ENCODE results near the gene WNT5B.

Gene WNT5B

GRCh38 chr12:1583421-1584078 lies 45.5 kb upstream of the WNT5B start:
- Histone ChIP-seq H3K4me3 (ENCODE audit: low read depth, low read length) (no peak overlapping the region), H3K27ac (no peak overlapping the region), H3K9me3 (ENCODE audit: severe bottlenecking) (no peaks in the 10 kb centered on the region), H3K27me3 (ENCODE audit: insufficient read depth, low read depth, severe bottlenecking) (peaks cover 11% of the 10 kb centered on the region), H3K36me3 (no peaks in the 10 kb centered on the region)
- TF ChIP-seq, protein P1, sequence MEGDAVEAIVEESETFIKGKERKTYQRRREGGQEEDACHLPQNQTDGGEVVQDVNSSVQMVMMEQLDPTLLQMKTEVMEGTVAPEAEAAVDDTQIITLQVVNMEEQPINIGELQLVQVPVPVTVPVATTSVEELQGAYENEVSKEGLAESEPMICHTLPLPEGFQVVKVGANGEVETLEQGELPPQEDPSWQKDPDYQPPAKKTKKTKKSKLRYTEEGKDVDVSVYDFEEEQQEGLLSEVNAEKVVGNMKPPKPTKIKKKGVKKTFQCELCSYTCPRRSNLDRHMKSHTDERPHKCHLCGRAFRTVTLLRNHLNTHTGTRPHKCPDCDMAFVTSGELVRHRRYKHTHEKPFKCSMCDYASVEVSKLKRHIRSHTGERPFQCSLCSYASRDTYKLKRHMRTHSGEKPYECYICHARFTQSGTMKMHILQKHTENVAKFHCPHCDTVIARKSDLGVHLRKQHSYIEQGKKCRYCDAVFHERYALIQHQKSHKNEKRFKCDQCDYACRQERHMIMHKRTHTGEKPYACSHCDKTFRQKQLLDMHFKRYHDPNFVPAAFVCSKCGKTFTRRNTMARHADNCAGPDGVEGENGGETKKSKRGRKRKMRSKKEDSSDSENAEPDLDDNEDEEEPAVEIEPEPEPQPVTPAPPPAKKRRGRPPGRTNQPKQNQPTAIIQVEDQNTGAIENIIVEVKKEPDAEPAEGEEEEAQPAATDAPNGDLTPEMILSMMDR (IDR thresholded peaks at IDR 0.05; ENCODE audit: low read depth, low read length), result peak; percentile 86
- DNase-seq, result peak; percentile 75

DNA sequence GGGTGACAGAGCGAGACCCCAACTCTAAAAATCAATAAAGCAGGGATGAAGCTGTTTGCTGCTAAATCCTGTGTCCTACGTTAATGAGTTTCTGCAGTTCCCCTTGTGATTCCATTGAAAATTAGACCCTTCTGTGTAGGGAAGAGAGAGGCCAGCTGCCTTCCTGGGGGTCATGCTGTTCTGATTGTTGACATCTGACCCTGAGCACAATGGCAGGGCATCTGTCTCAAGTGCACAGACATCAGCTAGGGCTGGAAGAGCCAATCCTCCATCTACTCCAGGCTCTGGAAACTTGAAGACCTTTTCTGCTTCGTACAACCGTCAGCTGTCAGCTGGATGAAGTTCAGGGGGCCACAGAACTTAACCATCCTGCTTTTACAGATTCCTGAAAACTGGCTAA lies 44.7 kb upstream of the WNT5B start:
- Histone ChIP-seq H3K4me3 (ENCODE audit: low read depth, low read length) (no peak overlapping the region), H3K27ac (no peak overlapping the region), H3K36me3 (no peaks in the 10 kb centered on the region), H3K27me3 (ENCODE audit: insufficient read depth, low read depth, severe bottlenecking) (peaks cover 7% of the 10 kb centered on the region), H3K9me3 (ENCODE audit: severe bottlenecking) (no peaks in the 10 kb centered on the region)
- TF ChIP-seq, protein P1 (IDR thresholded peaks at IDR 0.05; ENCODE audit: low read depth, low read length), result no peak
- no peak for DNase-seq

DNA sequence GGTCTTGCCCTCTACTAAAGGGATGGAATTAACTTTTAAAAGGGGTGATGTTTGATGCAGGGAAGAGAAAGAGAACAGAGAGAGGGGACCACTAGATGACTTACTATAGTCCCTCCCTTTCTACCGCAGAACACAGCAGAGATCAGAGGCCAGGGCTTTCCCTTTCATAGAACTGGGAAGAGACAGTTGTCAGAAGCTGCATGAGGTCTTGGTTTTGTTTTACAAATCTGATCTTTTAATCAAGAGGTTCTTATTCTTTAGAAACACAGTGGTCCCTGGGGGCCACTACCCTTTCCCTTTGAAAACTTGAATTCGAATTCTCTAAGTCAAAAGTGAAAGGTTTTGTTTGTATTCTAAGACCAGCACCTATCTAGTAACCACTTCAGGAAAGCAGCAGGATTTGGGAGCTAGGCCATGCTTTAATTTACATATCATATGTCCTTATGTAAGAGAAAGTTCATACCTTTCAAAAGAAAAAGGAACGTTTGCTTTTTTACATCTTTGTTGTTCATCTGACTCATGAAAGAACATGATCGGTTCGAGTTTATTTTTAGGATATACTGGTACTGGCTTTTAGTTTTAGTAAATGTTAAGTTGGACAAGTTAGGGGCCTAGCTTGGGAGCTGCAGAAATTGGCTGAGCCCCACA lies 41.0 kb upstream of the WNT5B start:
- TF ChIP-seq, protein P1 (IDR thresholded peaks at IDR 0.05; ENCODE audit: low read depth, low read length), result no peak

DNA sequence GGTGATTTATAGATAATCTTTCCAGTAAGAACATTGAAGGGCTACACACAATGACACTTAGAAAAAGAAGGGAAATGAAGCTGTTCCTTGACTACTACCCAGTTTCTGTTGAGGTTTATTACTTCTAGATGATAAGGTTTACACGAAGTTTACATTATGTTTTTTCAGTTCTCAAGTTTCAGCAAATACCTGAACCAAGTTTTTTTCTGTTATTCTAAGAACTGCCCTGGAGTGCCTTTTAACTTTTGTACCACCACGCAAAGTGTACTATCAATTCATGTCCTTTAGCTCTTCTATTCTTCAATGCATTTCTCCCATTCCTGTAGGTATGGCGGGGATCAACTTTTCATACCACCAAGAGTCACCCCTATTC lies 40.5 kb upstream of the WNT5B start:
- H3K27ac ChIP-seq, result no peak overlapping the region
- peaks cover 9% of the 10 kb centered on the region for H3K36me3 ChIP-seq
- no peak overlapping the region for H3K4me3 ChIP-seq (ENCODE audit: low read depth, low read length)
- H3K9me3 ChIP-seq (ENCODE audit: severe bottlenecking), result no peaks in the 10 kb centered on the region
- TF ChIP-seq, protein P1 (IDR thresholded peaks at IDR 0.05; ENCODE audit: low read depth, low read length), result no peak
- no peaks in the 10 kb centered on the region for H3K27me3 ChIP-seq (ENCODE audit: insufficient read depth, low read depth, severe bottlenecking)
- DNase-seq, result no peak

More for the DNA sequence above, 41.0 kb upstream of the WNT5B start:
- DNase-seq, result no peak
- Histone ChIP-seq H3K9me3 (ENCODE audit: severe bottlenecking) (no peaks in the 10 kb centered on the region), H3K4me3 (ENCODE audit: low read depth, low read length) (no peak overlapping the region), H3K27me3 (ENCODE audit: insufficient read depth, low read depth, severe bottlenecking) (peaks cover under 1% of the 10 kb centered on the region), H3K36me3 (peaks cover 7% of the 10 kb centered on the region), H3K27ac (no peak overlapping the region)

DNA sequence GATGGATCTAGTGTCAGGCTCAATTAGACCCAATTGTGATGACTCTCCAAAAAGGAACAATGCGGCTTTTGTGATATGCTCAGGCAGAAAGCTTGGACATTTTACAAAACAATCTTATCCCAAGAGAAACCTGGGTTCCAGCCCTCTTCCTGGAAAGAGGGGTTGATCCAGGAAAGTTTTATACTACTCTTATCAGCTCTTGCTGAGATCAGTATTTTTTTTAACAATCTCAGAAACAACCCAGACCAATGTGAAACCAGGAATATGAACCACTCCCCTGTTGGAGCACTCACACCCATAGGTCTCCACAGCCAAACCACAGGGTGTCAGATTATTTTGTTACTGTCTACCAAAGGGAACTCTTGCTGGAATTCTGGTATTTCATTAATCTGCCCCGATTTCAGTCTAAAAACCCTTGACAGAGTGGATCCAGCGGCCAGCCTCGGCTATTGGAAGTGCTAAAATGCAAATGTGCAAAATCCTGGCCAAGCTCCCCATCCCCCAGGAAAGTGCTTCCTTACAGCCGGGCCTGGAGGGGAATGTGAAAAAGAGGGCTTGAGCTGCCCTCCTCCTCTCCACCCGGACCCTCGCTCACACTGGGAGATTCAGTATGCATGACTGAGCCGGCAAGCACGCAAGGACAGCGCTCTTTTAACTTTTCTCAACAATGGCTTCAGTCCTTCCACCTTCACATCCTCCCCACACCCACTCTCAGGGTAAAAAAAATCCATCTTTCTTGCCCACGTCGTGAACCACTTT lies 38.6 kb upstream of the WNT5B start:
- H3K4me3 ChIP-seq (ENCODE audit: low read depth, low read length), result no peak overlapping the region

More for the DNA sequence above, 38.6 kb upstream of the WNT5B start:
- Histone ChIP-seq H3K27ac (no peak overlapping the region), H3K9me3 (ENCODE audit: severe bottlenecking) (no peaks in the 10 kb centered on the region), H3K36me3 (peaks cover 9% of the 10 kb centered on the region), H3K27me3 (ENCODE audit: insufficient read depth, low read depth, severe bottlenecking) (no peaks in the 10 kb centered on the region)
- no peak for DNase-seq
- TF ChIP-seq, protein P1 (IDR thresholded peaks at IDR 0.05; ENCODE audit: low read depth, low read length), result no peak

Measured in WERI-Rb-1 (cell line).